GM12864 (cell line): ENCODE data around the gene ZNF691.

Experiments used
- DNase-seq: peaks from one replicate; pipeline ENCODE4 v3.0.0-alpha.2; 2011; ENCODE audit warnings: low read depth
- H3K4me3 ChIP-seq: 2 replicates; pipeline ENCODE4 v1.5.1; 2011; ENCODE audit warnings: mild to moderate bottlenecking, low read depth, low read length, control low read depth
- TF ChIP-seq, protein P1 (sequence below): IDR thresholded peaks from 2 replicates; pipeline ENCODE4 v1.5.1; 2011; ENCODE audit warnings: low read depth, mild to moderate bottlenecking, moderate library complexity, low read length, control low read depth, inconsistent platforms; ENCODE audit errors: missing control alignments

The ZNF691 gene

DNA sequence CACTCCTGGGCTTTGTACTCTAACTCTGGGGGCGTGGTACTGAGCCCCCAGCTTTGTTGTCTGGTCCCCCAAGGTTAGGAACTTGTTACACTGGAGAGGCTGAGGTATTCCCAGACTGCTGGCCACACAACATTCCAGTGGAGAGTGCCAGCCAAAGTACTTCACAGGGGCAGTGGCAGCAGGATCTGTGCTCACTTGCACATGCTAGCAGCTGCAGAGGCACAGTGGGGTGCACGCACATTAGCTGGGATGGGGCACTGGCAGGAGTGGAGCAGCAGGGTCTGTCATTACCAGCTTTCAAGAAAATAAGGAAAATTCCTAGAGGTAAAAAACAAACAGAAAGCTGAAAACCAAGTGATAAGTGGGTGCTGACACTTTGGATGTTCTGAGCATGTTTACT, 31.0 kb downstream of the ZNF691 start:
- DNase-seq = no peak
- TF ChIP-seq, protein P1, sequence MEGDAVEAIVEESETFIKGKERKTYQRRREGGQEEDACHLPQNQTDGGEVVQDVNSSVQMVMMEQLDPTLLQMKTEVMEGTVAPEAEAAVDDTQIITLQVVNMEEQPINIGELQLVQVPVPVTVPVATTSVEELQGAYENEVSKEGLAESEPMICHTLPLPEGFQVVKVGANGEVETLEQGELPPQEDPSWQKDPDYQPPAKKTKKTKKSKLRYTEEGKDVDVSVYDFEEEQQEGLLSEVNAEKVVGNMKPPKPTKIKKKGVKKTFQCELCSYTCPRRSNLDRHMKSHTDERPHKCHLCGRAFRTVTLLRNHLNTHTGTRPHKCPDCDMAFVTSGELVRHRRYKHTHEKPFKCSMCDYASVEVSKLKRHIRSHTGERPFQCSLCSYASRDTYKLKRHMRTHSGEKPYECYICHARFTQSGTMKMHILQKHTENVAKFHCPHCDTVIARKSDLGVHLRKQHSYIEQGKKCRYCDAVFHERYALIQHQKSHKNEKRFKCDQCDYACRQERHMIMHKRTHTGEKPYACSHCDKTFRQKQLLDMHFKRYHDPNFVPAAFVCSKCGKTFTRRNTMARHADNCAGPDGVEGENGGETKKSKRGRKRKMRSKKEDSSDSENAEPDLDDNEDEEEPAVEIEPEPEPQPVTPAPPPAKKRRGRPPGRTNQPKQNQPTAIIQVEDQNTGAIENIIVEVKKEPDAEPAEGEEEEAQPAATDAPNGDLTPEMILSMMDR = no peak
- no peak overlapping the region for H3K4me3 ChIP-seq

DNA sequence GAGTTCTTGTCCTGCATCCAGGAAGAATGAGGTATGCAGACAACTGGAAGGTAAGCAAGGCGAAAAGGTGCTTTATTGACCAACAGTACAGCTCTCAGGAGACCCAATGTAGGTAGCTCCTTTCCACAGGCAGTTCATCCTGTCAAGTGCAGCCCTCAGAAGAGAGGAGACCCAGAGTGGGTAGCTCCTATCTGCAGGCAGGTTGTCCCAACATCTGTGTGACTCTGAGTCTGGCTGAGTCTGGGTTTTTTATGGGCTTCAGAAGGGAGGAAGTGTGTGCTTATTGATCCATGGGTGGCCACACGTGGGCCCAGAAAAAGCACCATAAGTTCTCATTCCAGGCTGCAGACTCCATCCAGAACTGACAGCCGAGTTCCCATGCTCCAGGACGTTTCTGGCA, 34.0 kb downstream of the ZNF691 start:
- no peak for DNase-seq
- TF ChIP-seq, protein P1 = no peak
- H3K4me3 ChIP-seq = no peak overlapping the region

DNA sequence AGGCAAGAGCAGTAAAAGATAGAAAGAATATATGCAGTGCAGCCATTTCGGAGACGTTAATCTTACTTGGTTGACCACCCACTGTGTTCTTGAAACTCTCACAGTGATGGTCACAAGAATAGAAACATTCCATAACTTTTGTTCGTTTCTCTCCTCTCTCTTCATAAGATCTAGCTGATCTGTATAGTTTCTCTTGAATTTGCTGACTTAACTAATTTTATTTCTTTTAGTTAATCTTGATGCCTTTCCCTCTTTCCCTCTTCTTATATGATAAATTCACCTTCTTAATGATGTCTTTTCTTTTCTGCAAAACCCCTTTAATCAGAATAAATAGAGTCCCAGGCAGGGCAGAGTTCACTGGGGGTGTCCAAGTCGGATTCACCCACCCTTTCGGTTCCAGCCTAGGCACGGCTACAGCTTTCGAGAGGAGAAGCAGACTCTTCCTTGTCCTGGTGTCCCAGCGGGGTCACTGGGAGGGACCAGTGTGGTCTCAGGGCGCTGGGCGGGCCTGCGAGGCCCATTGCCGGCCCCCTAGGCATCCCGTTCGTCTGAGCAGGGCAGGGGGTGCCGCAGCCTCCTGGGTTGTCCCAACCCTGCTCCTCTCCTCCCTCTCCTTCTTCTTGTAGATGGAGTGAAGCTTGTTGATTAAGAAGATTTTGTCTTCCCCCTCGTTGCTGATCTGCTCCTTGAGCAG, 39.8 kb downstream of the ZNF691 start:
- no peak overlapping the region for H3K4me3 ChIP-seq
- TF ChIP-seq, protein P1 = no peak
- no peak for DNase-seq

DNA sequence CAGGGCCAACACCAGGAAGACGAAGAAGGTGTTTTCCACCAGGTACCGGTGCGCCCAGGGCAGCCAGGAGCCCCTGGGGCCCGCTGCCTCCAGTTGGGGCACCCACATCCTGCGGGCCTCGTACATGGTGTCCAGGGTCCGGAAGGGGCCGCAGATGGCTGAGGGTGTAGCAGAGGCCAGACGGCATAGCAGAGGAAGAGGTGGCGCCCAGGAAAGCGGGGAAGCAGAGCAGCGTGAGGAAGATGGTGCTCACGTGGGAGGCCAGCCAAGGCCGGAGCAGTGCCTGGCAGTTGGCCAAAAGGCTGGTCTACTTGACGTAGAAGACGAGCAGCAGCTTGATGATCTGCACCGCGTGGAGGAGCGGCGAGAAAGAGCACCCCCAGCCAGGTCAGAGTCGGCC, 40.4 kb downstream of the ZNF691 start:
- DNase-seq = no peak
- TF ChIP-seq, protein P1 = no peak

DNA sequence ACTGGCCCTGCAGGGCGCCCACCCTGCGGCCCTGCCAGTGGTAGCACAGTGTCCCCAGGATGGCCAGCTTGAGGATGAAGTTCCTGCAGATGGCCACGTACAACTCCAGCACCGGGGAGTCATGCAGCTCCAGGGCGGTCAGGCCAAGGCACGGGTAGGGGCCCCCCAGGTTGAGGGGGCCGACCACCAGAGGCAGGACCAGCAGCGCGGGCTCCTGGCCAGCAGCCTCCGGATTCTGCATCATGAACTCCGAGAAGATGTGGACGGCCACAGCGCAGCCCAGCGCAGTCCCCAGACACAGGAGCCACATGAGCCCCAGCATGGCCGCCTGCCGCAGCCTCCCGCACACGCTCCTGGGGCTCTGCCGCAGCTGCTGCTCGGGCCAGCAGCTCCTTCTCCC, 41.0 kb downstream of the ZNF691 start:
- DNase-seq = no peak
- TF ChIP-seq, protein P1 = no peak
- H3K4me3 ChIP-seq = no peak overlapping the region

More for the DNA sequence above, 40.4 kb downstream of the ZNF691 start:
- no peak overlapping the region for H3K4me3 ChIP-seq

DNA sequence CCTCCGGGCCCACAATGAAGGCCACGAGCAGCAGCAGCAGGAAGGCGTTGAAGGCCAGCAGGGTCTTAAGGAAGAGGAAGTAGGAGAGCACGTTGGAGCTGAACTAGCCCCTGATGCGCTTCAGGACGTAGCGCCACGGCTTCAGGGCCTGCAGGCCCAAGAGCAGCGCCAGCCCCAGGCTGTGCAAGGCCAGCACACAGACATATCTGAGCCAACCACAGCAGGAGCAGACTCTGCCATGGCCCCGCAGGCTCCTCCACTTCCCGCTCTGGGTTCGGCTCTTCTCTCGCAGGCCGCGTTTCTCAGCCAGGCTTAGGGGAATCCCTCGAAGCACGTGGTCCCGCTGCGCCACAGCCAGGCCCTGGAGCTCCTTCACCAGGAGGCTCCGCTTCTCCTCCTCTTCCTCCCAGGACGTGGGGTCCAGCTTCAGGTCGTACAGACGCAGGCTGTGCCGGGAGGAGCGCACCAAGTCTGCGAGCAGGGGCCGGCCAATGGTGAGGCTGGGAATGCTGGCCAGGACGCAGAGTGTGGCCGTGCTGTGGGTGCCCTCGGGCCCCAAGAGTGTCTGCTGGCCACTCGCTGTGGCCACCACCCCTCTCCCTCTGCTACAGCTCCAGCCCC, 41.7 kb downstream of the ZNF691 start:
- H3K4me3 ChIP-seq = no peak overlapping the region
- DNase-seq = no peak
- TF ChIP-seq, protein P1 = no peak

DNA sequence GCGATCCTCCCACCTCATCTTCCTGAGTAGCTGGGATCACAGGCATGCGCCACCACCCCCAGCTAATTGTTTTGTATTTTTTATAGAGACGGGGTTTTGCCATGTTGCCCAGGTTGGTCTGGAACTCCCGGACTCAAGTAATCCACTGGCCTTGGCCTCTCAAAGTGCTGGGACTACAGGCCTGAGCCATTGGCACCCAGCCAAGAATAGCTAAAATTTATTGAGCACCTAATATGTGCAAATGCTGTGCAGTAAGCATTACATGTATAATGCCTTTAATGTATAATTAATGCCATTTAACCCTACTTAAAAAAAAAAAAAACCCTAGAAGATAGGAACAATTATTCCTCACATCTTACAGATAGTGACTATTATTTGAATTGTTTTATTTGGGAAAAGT, 42.9 kb downstream of the ZNF691 start:
- no peak overlapping the region for H3K4me3 ChIP-seq
- no peak for DNase-seq
- TF ChIP-seq, protein P1 = no peak
